Activated CD4-positive, CD25-positive, alpha-beta regulatory T cell treated with anti-CD3 and anti-CD28 coated beads, Interleukin-2, amount 50 U/mL, for 72 hours (primary cell): ENCODE results near the gene GIPR.
"Not testable (repeated sequence)": the region's sequence is repeated elsewhere in the genome, so short reads cannot be mapped to it uniquely, and the experiment has no call there.

Experiments used
- DNase-seq: peaks from one replicate; pipeline ENCODE4 v3.0.0; 2021

The GIPR gene, protein sequence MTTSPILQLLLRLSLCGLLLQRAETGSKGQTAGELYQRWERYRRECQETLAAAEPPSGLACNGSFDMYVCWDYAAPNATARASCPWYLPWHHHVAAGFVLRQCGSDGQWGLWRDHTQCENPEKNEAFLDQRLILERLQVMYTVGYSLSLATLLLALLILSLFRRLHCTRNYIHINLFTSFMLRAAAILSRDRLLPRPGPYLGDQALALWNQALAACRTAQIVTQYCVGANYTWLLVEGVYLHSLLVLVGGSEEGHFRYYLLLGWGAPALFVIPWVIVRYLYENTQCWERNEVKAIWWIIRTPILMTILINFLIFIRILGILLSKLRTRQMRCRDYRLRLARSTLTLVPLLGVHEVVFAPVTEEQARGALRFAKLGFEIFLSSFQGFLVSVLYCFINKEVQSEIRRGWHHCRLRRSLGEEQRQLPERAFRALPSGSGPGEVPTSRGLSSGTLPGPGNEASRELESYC

DNA sequence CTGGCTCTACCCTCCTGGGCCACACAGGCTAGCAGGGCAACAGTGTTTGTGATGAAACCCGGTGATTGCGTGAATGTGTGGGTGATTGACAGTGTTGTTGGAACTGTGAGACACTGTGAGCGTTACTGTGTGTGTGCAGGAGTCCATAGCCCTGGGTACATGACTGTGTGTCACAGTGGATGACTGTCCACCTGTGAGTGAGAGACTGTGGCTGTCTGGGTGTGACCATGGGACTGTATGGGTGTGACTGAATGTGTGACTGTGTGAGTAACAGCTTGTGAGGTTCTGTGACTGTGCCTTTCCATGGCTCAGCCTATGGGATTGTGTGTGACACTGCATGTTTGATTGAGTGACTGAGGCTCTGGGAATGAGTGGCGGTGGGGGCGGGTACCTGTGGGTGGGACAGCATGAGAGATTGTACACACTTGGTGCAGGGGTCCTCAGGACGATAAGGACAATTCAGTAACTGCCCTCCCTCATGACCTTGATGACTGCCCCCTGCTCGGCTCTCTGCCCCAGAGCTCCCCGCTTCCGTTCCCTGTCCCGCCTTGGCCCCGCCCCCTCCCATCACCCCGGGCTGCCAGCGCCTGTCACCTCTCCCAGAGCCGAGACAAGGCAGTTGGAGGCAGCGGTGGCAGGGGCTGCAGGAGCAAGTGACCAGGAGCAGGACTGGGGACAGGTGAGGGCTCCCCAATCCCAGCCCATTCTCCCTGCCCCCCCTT, at the start of gene GIPR:
Gene GIPR, plus strand, starts transcription at position 602 of the 722 bp plus-strand sequence. CDS start 1,300 bp downstream, outside the sequence.
- peak; percentile 72 for DNase-seq

- DNase-seq = no peak
Measured at GRCh38 chr19:45621389-45621788, 46.6 kb upstream of the GIPR start.

DNA sequence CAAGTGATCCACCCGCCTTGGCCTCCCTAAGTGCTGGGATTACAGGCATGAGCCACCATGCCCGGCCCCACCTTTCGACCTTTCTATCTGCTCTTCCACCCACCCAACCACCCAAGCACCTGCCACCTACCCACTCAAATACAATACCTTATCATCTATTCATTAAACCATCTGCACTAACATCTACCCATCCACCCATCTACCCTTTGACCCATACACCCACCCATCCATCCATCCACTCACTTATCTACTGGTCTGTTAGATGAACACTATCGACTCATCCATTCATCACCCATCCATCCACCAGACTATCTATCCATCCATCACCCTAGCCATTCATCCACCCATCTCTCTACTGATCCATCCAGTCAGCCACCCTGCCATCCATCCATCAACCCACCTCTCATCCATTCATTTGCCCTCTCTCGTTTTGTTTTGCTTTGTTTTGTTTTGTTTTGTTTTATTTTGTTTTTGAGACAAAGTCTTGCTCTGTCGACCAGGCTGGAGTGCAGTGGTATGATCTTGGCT, 46.0 kb upstream of the GIPR start:
- no peak for DNase-seq

GRCh38 chr19:45623984-45624383, 44.0 kb upstream of the GIPR start:
- DNase-seq = no peak

DNA sequence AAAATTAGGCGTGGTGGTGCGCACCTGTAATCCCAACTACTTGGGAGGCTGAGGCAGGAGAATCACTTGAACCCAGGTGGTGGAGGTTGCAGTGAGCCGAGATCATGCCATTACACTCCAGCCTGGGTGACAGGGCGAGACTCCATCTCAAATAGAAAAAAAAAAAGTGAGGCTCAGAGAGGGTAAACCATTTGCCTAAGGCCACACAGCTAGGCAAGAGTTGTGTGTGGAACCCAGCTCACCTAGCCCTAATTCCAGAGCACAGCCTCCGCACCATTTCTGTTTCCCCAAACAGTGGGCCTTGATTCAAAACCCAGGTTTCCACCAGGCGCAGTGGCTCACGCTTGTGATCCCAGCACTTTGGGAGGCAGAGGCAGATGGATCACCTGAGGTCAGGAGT, 39.8 kb upstream of the GIPR start:
- DNase-seq = not testable (repeated sequence)

- no peak for DNase-seq
Measured at GRCh38 chr19:45629704-45630103, 38.3 kb upstream of the GIPR start.

DNA sequence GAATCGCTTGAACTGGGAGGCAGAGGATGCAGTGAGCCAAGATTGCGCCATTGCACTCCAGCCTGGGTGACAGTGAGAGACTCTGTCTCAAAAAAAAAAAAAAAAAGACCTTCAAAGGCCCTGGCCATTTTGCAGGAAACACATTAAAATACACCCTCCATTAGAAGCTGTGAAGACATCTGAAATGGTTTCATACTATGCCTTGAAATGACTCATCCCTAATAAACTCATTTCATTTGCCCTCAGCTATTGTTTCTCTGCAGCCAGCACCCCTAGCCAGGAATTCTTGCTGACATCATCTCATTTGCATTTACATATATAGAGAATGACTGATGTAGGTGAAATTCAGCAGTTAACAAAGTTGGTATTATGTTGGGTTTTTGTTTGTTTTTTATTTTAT, 37.6 kb upstream of the GIPR start:
- no peak for DNase-seq

GRCh38 chr19:45632468-45633196, 35.4 kb upstream of the GIPR start:
- DNase-seq = peak; percentile 58

- DNase-seq = no peak
Measured at GRCh38 chr19:45636275-45636674, 31.7 kb upstream of the GIPR start.

- no peak for DNase-seq
Measured at GRCh38 chr19:45636902-45637301, 31.1 kb upstream of the GIPR start.

GRCh38 chr19:45637890-45638667, 29.9 kb upstream of the GIPR start:
- no peak for DNase-seq

- peak; percentile 70 for DNase-seq
Measured at GRCh38 chr19:45638930-45639729, 28.9 kb upstream of the GIPR start, which contains the start of gene EML2. Gene EML2 (minus strand): TSS chr19:45639397. CDS start chr19:45639376, 21 bp downstream.

DNA sequence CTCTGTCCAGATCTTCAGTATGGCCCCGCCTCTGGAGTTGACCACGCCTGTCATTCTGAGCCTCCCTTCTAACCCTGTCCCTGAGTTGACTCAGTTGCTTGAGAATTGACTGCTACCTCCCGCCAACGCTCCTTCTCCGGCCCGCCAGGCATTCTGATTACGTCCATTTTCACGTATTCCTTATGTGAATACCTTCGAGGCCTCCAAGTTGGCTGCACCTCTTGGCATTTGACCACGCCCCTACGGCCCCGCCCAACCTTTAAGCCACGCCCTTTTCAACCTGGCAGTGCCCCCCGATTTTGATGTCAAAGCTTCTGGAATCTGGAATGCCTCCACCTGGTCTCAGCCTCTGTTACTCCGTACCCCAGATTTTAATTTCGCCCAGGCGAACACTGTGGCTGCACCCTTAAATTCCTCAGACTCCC, 27.2 kb upstream of the GIPR start:
- peak; percentile 63 for DNase-seq

GRCh38 chr19:45641274-45642105, 26.5 kb upstream of the GIPR start:
- peak; percentile 89 for DNase-seq

GRCh38 chr19:45643024-45643926, 24.7 kb upstream of the GIPR start:
- peak; percentile 97 for DNase-seq

DNA sequence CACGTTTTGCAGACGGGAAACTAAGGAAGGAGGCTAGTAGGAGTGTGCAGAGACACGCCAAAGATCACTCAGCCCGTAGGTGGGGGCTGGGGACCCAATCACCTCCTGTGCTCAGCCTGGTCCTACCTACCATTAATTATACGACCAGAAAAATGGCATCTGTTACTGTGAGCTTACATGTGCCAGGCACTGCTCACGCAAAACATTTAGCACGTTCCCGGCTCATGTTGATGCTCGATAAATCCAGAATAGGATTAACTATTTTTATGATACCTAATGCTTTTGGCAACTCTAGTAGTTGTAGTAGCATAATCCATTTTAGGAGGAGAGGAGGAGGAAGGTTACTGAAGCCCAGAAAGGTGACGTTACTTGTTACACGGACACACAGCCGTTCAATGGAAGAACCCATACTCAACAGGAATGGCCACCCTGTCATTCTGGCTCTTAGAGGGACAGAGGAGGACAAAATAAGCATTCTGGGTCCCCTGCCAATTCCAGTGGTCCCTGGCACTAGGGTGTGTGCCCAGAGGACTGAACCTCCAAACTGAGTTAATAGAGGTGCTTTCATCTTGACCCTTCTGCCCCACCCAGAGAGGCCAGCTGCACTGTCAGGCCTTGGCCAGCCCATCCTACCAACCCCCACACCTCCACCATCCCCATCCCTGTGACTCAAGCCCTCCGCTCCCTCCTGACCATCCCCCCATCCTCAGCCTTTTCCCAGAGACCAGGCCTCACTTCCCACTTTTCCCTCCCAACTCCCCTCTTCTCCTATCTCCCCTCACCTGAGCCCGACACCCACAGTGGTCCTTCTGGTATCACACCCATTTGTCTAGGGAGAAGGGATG, 23.9 kb upstream of the GIPR start:
- DNase-seq = no peak

- no peak for DNase-seq
Measured at GRCh38 chr19:45645068-45645630, 22.9 kb upstream of the GIPR start.
